SU-DHL-6 (cell line): ENCODE measurements around the gene DYNLT3.

ENCODE experiments used
- CTCF ChIP-seq: fragments of 200-600 bp; sonication (generic); IDR thresholded peaks from one replicate; pipeline ENCODE4 v1.5.1; 2017; ENCODE audit warnings: antibody characterized with exemption, mild to moderate bottlenecking, low read length, moderate library complexity; ENCODE audit not compliant: insufficient read depth, poor library complexity, severe bottlenecking
- EZH2phosphoT487 ChIP-seq: fragments of 200-600 bp; sonication (generic), shearing (Covaris generic); conservative IDR thresholded peaks from 2 replicates; pipeline ENCODE4 v1.6.1; 2018; ENCODE audit warnings: mild to moderate bottlenecking, antibody characterized with exemption, low read length, moderate library complexity, mixed read lengths

- no peak for TF ChIP-seq CTCF
- TF ChIP-seq EZH2phosphoT487, result no peak
These were observed 29.3 kb downstream of the DYNLT3 start for GRCh38 chrX:37818031-37818430.
